ENCODE data around the gene PEX5L.

Gene PEX5L

DNA sequence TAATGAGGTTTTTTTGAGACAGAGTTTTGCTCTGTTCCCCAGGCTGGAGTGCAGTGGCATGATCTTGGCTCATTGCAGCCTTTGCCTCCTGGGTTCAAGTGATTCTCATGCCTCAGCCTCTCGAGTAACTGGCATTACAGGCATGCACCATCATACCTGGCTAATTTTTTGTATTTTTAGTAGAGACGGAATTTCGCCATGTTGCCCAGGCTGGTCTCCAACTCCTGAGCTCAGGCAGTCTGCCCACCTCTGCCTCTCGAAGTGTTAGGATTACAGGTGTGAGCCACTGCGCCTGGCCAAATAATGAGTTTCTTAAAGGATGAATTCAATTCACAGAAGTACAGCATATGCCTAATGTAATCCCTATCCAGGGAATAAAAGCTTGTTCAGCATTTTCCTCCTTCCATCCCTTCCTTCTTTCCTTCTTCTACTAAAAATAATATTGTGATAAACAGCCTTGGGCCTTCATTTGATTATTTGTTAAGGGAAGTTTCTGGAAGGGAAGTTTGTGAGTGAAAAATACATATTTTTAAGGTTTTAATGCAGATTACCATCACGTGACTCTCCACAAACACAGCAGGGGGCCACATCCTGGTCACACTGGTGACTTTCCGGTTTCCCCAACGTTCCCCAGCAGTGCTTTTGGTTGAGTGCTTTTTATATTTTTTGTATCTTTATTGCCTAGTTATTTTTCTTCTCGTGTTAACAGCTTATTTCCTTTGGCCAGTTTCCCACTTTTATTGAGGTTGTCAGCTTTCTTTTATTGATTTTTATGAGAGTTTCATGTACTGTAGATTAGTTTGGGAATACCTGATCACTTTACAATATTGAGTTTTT, 267.1 kb downstream of the PEX5L start:
- Histone ChIP-seq H3K27ac (ENCODE audit: low read depth, low read length) (no peak overlapping the region), H3K27me3 (ENCODE audit: control insufficient read depth, insufficient read depth, low read length) (no peaks in the 10 kb centered on the region), H3K9ac (ENCODE audit: low read length) (no peak overlapping the region), H3K4me1 (ENCODE audit: control insufficient read depth, insufficient read depth, low read length) (no peaks in the 10 kb centered on the region), H3K4me3 (ENCODE audit: low read length) (no peak overlapping the region), H3K36me3 (ENCODE audit: control insufficient read depth, insufficient read depth, low read length) (peaks cover 2% of the 10 kb centered on the region)

- H3K36me3 ChIP-seq (ENCODE audit: control insufficient read depth, insufficient read depth, low read length) = peaks cover 2% of the 10 kb centered on the region
- H3K27ac ChIP-seq (ENCODE audit: low read depth, low read length) = no peak overlapping the region
- H3K27me3 ChIP-seq (ENCODE audit: control insufficient read depth, insufficient read depth, low read length) = no peaks in the 10 kb centered on the region
- H3K4me1 ChIP-seq (ENCODE audit: control insufficient read depth, insufficient read depth, low read length) = no peaks in the 10 kb centered on the region
- no peak overlapping the region for H3K9ac ChIP-seq (ENCODE audit: low read length)
- H3K4me3 ChIP-seq (ENCODE audit: low read length) = no peak overlapping the region
These were observed 268.7 kb downstream of the PEX5L start for GRCh38 chr3:179768080-179768479.

DNA sequence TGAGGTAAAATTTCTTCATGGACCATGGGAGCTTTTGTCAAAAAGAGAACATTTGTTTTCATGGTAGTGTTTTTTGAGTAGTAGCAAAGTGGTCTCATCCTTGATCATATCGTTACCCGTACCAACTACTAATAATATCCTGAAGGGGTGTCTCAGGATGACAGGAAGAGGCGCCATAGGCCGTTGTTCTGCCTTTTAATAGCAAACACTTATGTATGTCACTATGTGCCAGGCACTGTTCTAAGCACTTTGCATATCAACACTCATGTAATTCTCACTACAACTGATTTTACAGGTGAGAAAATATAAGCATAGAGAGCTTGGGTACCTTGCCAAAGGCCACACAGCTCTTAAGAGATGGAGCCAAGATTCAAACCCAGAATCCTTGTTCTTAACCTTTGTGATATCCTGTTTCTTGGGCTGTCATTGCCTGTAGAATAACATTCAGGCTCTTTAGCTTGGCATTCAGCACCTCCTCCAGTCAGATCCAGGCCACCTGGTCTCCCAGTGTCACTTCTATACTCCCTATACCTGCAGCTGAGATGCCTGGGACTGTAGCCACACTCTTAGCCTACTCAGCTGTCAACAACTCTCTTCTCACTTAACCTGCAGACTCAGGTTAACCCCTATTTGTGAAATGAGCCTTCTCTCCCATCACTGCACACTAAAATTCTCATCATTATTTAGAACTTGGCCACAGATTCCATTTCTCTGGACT, 270.2 kb downstream of the PEX5L start:
- H3K4me3 ChIP-seq (ENCODE audit: low read length) = no peak overlapping the region
- H3K27ac ChIP-seq (ENCODE audit: low read depth, low read length) = no peak overlapping the region
- peaks cover 2% of the 10 kb centered on the region for H3K36me3 ChIP-seq (ENCODE audit: control insufficient read depth, insufficient read depth, low read length)
- no peak overlapping the region for H3K9ac ChIP-seq (ENCODE audit: low read length)
- H3K27me3 ChIP-seq (ENCODE audit: control insufficient read depth, insufficient read depth, low read length) = no peaks in the 10 kb centered on the region
- no peaks in the 10 kb centered on the region for H3K4me1 ChIP-seq (ENCODE audit: control insufficient read depth, insufficient read depth, low read length)

DNA sequence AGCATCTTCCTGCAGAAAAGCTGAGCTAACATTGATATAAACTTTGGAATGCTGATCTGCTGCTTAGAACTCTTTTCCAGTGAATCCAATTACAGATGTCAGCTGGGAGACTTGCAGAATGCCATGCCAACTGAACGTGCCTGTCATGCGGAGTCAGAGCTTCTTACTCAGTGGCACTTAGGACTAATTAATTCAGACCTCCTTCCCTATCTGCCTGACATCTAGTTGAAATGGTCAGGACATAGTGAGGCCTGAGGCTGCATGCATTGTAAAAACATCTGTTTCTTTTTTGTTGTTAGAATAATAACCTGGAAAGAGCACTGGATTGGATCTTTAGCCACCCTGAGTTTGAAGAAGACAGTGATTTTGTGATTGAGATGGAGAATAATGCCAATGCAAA, 271.3 kb downstream of the PEX5L start:
- H3K4me1 ChIP-seq (ENCODE audit: control insufficient read depth, insufficient read depth, low read length) = no peaks in the 10 kb centered on the region
- H3K36me3 ChIP-seq (ENCODE audit: control insufficient read depth, insufficient read depth, low read length) = peaks cover 2% of the 10 kb centered on the region
- no peak overlapping the region for H3K27ac ChIP-seq (ENCODE audit: low read depth, low read length)
- H3K4me3 ChIP-seq (ENCODE audit: low read length) = no peak overlapping the region
- H3K27me3 ChIP-seq (ENCODE audit: control insufficient read depth, insufficient read depth, low read length) = no peaks in the 10 kb centered on the region
- H3K9ac ChIP-seq (ENCODE audit: low read length) = no peak overlapping the region

- Histone ChIP-seq H3K27ac (ENCODE audit: low read depth, low read length) (no peak overlapping the region), H3K36me3 (ENCODE audit: control insufficient read depth, insufficient read depth, low read length) (peaks cover 2% of the 10 kb centered on the region), H3K27me3 (ENCODE audit: control insufficient read depth, insufficient read depth, low read length) (no peaks in the 10 kb centered on the region), H3K4me3 (ENCODE audit: low read length) (no peak overlapping the region), H3K9ac (ENCODE audit: low read length) (no peak overlapping the region), H3K4me1 (ENCODE audit: control insufficient read depth, insufficient read depth, low read length) (no peaks in the 10 kb centered on the region)
These were observed 275.8 kb downstream of the PEX5L start for GRCh38 chr3:179760944-179761343.

GRCh38 chr3:179750720-179751328, 285.9 kb downstream of the PEX5L start:
- Histone ChIP-seq H3K27me3 (ENCODE audit: control insufficient read depth, insufficient read depth, low read length) (no peaks in the 10 kb centered on the region), H3K4me3 (ENCODE audit: low read length) (no peak overlapping the region), H3K9ac (ENCODE audit: low read length) (no peak overlapping the region), H3K36me3 (ENCODE audit: control insufficient read depth, insufficient read depth, low read length) (no peaks in the 10 kb centered on the region), H3K4me1 (ENCODE audit: control insufficient read depth, insufficient read depth, low read length) (no peaks in the 10 kb centered on the region), H3K27ac (ENCODE audit: low read depth, low read length) (no peak overlapping the region)

DNA sequence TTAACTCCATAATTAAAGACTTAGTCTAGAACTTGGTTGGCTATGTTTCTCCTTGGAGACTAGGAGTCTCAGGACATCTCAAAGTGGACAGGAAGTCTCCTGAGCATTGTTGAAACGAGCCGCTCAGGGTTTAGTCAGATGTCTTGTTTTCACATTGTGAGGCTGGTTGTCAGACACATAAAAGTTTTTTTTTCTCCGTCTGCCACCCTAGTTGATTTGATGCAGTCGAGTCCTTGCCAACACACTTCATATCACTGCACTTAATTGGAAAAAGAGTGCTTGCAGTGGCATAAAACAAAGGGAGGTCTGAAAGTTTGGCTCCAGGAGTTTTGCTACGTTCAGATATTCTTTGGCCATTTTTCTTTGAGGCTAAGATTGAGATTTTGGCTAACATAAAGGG, 291.0 kb downstream of the PEX5L start:
- Histone ChIP-seq H3K4me3 (ENCODE audit: low read length) (no peak overlapping the region), H3K27ac (ENCODE audit: low read depth, low read length) (no peak overlapping the region), H3K4me1 (ENCODE audit: control insufficient read depth, insufficient read depth, low read length) (no peaks in the 10 kb centered on the region), H3K27me3 (ENCODE audit: control insufficient read depth, insufficient read depth, low read length) (no peaks in the 10 kb centered on the region), H3K36me3 (ENCODE audit: control insufficient read depth, insufficient read depth, low read length) (peaks cover 2% of the 10 kb centered on the region), H3K9ac (ENCODE audit: low read length) (no peak overlapping the region)

- Histone ChIP-seq H3K27me3 (ENCODE audit: control insufficient read depth, insufficient read depth, low read length) (no peaks in the 10 kb centered on the region), H3K4me1 (ENCODE audit: control insufficient read depth, insufficient read depth, low read length) (no peaks in the 10 kb centered on the region), H3K27ac (ENCODE audit: low read depth, low read length) (no peak overlapping the region), H3K9ac (ENCODE audit: low read length) (no peak overlapping the region), H3K4me3 (ENCODE audit: low read length) (no peak overlapping the region), H3K36me3 (ENCODE audit: control insufficient read depth, insufficient read depth, low read length) (peaks cover 2% of the 10 kb centered on the region)
These were observed 291.7 kb downstream of the PEX5L start for GRCh38 chr3:179745079-179745478.

Measured in rectal smooth muscle tissue (tissue), 1 donor.